HG03460 (cell line): Measurements from ENCODE around the gene SH3BP4.

ENCODE experiments used
- ATAC-seq: cut with Tn5 transposase; IDR thresholded peaks from one replicate; pipeline ENCODE4 v1.9.1; 2021; ENCODE audit not compliant: unreplicated experiment

SH3BP4 gene

DNA sequence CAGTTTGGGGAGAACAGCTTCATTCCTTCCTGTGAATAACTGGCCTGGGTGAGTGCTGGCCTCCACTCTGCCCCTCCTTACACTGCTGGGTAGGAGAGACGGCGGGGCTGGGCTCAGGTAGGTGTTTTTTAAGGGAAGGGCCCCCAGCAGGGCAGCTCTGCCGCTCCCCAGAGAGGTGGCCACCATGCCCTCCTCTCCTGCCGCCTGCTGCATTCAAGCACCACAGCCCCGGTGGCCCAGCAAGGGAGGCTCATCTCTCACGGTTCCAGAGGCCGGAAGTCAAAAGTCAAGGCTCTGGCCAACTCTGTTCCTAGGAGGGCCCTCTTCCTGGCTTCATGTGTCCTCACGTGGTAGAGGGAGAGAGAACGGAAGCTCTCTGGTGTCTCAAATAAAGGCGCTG lies 81.1 kb downstream of the SH3BP4 start:
- ATAC-seq = no peak

DNA sequence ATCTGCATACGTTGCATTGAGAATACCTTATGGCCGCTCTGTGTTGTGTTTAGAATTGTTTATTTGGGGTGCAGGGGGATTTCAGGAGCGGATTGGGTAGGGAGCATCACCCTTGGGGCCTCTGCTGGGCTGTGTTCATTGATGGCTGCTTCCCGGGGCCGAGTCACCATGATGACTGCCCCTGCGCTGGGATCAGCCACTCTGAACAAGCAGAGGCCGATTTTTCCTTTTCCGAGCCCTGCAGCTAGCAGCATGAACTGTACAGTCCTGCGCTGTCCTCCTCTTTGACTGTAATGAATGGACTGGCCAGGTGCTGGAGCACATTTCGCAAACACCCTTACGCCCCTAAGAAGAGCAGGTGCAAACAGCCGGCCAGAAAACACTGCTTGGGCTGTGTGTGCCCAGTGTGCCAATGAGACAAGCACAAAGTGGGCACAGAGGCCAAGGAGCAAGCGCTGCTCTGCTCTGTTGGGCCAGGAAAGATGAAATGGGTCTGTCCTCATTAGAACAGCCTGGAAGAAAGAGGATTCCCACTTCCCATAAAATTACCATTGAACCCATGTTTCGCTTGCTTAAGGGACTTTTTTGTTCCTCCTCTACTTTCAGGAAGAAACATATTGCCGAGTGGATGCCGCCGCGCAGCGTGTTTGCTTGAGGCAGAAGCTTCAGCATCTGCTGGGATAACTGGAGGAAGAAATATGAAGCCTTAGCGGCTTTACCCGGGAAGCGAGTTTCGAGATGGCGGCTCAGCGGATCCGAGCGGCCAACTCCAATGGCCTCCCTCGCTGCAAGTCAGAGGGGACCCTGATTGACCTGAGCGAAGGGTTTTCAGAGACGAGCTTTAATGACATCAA lies 82.7 kb downstream of the SH3BP4 start:
- ATAC-seq = no peak

DNA sequence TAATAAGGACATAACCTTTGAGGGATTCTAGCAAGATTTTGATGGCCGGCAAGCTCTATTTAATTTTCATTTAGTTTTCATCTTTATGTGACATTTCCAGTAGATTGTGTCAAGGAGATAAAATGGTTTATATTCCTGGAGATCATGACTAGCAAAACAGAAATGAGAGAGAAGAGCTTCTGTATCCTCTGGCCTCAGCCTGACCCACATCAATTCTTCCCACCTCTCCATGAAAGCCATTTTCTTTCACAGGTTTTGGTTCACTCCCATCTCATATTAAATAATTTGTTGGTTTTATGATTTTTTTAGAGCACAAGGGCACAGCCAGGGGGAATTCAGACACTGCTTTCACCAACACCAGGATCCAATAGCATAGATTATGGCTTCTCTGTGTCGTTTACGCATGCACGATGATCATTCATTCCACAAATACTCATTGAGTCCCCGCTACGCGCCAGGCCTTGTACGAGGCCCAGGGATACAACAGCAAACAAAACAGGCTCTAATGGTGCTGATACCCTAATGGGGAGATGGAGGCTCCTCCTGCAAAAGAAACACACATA lies 85.9 kb downstream of the SH3BP4 start:
- ATAC-seq = no peak

- ATAC-seq = no peak
Measured at GRCh38 chr2:235041221-235041917, 89.6 kb downstream of the SH3BP4 start.

DNA sequence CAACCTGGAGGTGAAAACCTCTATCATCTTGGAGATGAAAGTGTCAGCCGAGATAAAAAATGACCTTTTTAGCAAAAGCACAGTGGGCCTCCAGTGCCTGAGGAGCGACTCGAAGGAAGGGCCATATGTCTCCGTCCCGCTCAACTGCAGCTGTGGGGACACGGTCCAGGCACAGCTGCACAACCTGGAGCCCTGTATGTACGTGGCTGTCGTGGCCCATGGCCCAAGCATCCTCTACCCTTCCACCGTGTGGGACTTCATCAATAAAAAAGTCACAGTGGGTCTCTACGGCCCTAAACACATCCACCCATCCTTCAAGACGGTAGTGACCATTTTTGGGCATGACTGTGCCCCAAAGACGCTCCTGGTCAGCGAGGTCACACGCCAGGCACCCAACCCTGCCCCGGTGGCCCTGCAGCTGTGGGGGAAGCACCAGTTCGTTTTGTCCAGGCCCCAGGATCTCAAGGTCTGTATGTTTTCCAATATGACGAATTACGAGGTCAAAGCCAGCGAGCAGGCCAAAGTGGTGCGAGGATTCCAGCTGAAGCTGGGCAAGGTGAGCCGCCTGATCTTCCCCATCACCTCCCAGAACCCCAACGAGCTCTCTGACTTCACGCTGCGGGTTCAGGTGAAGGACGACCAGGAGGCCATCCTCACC lies 90.2 kb downstream of the SH3BP4 start:
- ATAC-seq = no peak

GRCh38 chr2:235042576-235043515 lies 91.0 kb downstream of the SH3BP4 start:
- ATAC-seq = no peak

DNA sequence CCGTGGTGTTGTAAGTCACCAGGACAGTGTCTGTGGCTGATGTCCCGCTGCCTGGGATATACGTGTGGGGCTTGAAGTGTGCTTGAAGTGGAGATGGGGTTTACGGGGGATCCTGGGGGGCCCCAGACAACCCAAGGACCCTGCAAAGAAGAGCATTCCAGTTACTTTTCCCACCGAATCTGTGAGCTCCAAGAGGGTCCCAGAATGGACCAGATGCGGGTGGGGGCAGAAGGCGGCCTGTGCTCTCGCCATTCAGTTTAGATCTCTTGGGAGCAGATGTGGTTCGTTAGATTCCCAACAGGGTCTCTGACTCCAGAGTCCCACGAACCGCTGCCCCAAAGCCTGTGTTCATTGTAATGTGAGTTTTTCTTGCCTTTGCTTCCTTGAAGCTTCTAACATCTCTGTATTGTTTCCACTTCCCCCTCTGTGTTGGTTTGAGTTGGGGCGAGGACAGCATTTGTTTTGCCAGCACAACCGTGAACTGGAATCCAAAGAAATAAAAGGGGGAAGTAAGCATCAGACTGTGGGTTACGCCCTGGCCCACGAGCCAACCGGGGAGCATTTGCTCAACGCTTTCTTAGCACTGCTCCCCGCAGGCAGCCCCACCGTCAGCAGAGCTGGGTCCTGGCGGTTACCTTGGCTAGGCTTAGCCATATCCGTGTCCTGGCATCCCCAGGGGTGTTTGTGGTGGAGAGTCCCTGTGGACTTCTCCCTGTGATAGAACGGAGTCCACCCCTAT lies 92.1 kb downstream of the SH3BP4 start:
- no peak for ATAC-seq

GRCh38 chr2:235044501-235045271 lies 92.9 kb downstream of the SH3BP4 start:
- ATAC-seq = no peak

GRCh38 chr2:235045336-235045972 lies 93.6 kb downstream of the SH3BP4 start:
- peak; percentile 74 for ATAC-seq

GRCh38 chr2:235045973-235046343 lies 94.1 kb downstream of the SH3BP4 start:
- ATAC-seq = no peak

DNA sequence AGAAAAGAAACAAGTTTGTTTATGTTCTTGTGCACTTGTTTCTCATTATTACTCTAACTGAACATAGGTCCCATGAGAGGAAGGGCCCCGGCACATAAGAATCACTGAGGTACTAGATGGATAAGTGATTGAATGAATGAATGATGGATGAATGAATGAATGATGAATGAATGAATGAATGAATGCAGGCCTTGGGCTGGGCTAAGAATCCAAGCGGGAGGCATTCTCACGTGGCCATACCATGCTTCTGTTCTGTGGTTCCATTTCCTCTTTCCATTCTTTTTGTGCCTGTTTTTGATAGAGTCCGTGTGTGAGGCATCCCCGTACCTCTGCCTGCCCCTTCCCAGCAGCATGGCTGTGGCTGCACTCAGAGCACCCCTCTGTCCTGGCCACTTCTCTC lies 94.8 kb downstream of the SH3BP4 start:
- ATAC-seq = no peak

- no peak for ATAC-seq
Measured at GRCh38 chr2:235047171-235048160, 95.6 kb downstream of the SH3BP4 start.

- no peak for ATAC-seq
Measured at GRCh38 chr2:235048549-235048948, 96.7 kb downstream of the SH3BP4 start.

DNA sequence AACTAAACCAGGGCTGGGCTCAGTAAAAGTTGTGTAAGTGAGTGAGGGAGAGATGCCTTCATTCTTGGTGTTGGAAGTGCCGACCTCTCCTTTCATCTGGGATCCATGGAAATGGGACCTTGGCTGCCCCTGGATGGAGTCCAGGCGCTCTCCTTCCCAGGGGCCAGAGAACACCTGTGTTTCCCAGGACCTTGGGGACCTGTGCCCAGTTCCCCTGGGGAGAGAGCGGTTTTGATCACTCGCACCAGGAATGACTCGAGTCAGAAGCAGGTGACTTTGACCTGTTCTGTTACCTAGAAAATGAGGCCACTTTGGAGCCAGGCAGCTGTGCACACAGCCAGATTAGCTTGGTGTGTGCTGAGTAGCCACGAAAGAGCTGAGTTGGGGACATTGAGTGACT lies 97.3 kb downstream of the SH3BP4 start:
- ATAC-seq = no peak

DNA sequence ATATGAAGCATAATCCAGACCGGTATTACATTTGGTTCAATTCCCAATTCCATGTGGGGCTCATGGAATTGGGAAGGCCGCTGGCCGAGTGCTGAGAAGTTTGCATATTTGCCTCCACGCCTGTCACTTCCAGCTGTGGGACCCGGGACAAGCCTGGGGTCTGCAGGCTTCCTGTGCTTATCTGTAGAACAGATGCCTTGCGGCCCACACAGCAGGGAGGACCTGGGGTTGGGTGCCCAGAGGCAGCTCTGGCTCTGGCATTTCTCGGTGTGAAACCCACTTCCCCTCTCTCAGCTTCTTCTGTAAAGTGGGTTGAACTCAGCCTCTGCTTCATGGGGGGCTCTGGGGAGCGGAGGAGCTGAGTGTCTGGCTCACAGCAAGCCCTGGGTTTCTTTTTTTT lies 97.9 kb downstream of the SH3BP4 start:
- no peak for ATAC-seq

DNA sequence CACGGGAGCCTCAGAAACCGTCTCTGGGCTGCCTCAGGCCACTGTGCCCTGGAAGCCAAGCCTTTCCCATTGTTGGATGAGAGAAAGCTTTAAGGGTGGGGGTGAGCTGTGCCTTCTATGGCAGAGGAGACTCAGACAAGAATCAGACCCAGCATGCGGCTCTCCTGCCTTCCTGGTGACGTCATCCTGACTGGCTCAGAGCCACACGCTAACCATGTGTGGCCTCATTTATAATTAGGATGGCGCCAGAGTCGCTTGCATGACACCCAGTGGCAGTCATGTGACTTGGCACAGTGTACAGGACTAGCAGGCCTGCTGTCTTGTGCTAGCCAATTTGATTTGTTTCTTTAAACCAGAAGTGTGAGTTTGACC lies 99.1 kb downstream of the SH3BP4 start:
- ATAC-seq = no peak

- ATAC-seq = no peak
Measured at GRCh38 chr2:235051436-235052260, 99.8 kb downstream of the SH3BP4 start.
